Activated naive CD8-positive, alpha-beta T cell treated with anti-CD3 and anti-CD28 coated beads, Interleukin-2, amount 10 ng/mL, durations not matched to agents 7 days and 5 days (primary cell): ENCODE data around the gene LBX2. TPM values are rescaled to one million over a fixed set of nuclear protein-coding genes. Genes with fewer than 3 reads are reported as not detected.

Experiments
- ATAC-seq: fragments of 150-1000 bp; cut with Tn5 transposase; one replicate; pipeline ENCODE4 v1.10.0; 2021; ENCODE audit warnings: low read depth, moderate library complexity
- POLR2A ChIA-PET: fragments of 350-600 bp; sonication (Branson Sonifier 250); formaldehyde crosslinking; loops from one replicate; lab custom pipeline; 2021; ENCODE audit warnings: antibody characterized with exemption; lab: Charles Lee
- DNase-seq: peaks from one replicate; pipeline ENCODE4 v3.0.0; 2021
- H3K27ac Mint-ChIP-seq: one replicate; pipeline ENCODE4 v1.8.0; 2022; ENCODE audit warnings: mild to moderate bottlenecking, mixed read lengths
- H3K27me3 Mint-ChIP-seq: one replicate; pipeline ENCODE4 v1.8.0; 2022; ENCODE audit warnings: mild to moderate bottlenecking, moderate library complexity, mixed read lengths
- H3K36me3 Mint-ChIP-seq: one replicate; pipeline ENCODE4 v1.8.0; 2021; ENCODE audit warnings: mild to moderate bottlenecking, mixed read lengths
- H3K4me1 Mint-ChIP-seq: one replicate; pipeline ENCODE4 v1.8.0; 2021; ENCODE audit warnings: mixed read lengths
- H3K4me3 Mint-ChIP-seq: one replicate; pipeline ENCODE4 v1.8.0; 2022; ENCODE audit warnings: mild to moderate bottlenecking, moderate library complexity, mixed read lengths
- H3K9me3 Mint-ChIP-seq: one replicate; pipeline ENCODE4 v1.8.0; 2021; ENCODE audit warnings: mixed read lengths
- total RNA-seq, 2 experiments: library from RNA; stranded (reverse); gene quantifications; one replicate each; pipeline ENCODE4 v1.2.3, GENCODE V29; 2021

LBX2 gene
- total RNA-seq, 2 experiments from 2014 or later = 1.2 to 1.3 TPM

DNA sequence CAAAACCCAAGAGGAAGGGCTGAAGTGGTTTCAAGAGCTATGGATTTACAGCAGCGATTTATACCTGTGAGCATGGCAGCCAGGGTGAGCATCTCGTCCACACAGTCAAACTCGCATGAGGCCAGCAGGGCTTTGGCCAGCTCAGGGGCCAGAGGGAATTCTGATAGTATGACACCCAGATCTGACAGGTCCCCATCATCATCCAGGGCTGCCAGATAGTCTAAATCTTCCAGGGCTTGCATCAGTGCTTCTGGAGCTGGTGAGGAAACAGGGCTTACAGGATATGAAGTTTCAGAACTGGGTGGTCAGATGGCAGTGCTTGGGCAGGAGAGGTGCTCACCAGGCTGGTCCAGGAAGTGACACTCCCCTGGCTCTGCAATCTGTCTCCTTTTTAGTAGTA, 23.1 kb upstream of the LBX2 start:
- no peak for DNase-seq
- Mint-ChIP-seq H3K4me1 (peaks cover 14% of the 10 kb centered on the region), H3K9me3 (peaks cover 2% of the 10 kb centered on the region), H3K27me3 (peaks cover 33% of the 10 kb centered on the region), H3K27ac (no peak overlapping the region), H3K4me3 (no peak overlapping the region), H3K36me3 (peaks cover 16% of the 10 kb centered on the region)
- ATAC-seq = no peak
- POLR2A ChIA-PET = interaction anchor here (1.0 kb wide), 1 partner anchor 13 kb away, joined by 4 read pairs; no protein-coding TSS in a partner anchor

GRCh38 chr2:74516650-74517049, 17.2 kb upstream of the LBX2 start:
- Mint-ChIP-seq H3K27ac (no peak overlapping the region), H3K4me3 (peak overlapping the region; percentile 81), H3K9me3 (peaks cover 1% of the 10 kb centered on the region), H3K27me3 (peaks cover 78% of the 10 kb centered on the region), H3K4me1 (peaks cover 16% of the 10 kb centered on the region), H3K36me3 (peaks cover 5% of the 10 kb centered on the region)
- POLR2A ChIA-PET = interaction anchor here (1.1 to 1.4 kb wide), 3 partner anchors 13 to 17 kb away, joined by 3 to 5 read pairs (median 4); partner anchors contain the start of genes AUP1 and HTRA2
- ATAC-seq = no peak
- DNase-seq = no peak

DNA sequence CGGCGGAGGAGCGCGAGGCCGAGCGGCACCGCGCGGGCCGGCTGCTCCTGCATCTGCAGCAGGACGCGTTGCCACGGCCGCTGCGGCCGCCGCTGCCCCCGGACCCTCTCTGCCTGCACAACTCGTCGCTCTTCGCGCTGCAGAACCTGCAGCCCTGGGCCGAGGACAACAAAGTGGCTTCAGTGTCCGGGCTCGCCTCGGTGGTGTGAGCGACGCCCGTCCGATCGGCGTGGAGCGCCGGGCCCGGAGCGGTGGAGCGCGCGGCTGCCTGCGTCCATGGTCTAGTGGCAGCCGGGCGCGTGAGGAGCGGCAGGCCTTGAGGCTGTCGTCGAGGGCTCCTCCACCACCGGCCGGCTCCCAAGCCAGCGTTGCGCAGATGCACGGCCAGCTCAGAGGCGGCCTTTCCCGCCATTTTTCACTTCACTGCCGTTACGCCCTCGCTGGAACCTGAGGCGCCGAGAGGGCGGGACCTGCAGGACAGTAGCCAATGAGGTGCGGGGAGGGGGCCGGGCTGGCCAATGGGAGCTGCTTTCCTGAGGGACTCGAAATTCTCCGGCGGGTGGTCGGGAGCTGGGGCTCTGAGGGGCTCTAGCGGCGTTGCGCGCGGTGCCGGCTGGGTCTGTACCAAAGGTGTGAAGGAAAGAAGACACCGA, 16.7 kb upstream of the LBX2 start:
- H3K27ac Mint-ChIP-seq = no peak overlapping the region
- peaks cover 81% of the 10 kb centered on the region for H3K27me3 Mint-ChIP-seq
- peak overlapping the region; percentile 81 for H3K4me3 Mint-ChIP-seq
- POLR2A ChIA-PET = interaction anchor here (0.9 to 1.4 kb wide), 4 partner anchors 13 to 51 kb away, joined by 3 to 5 read pairs (median 4); partner anchors contain the start of genes AUP1 and HTRA2
- peaks cover 16% of the 10 kb centered on the region for H3K4me1 Mint-ChIP-seq
- peaks cover 5% of the 10 kb centered on the region for H3K36me3 Mint-ChIP-seq
- H3K9me3 Mint-ChIP-seq = peaks cover 1% of the 10 kb centered on the region
- peak; percentile 77 for ATAC-seq
- peak; percentile 82 for DNase-seq

- POLR2A ChIA-PET = interaction anchor here (0.9 to 2.6 kb wide), 7 partner anchors 11 to 52 kb away, joined by 3 to 10 read pairs (median 3); partner anchors contain the start of genes AUP1, HTRA2 and LBX2
- ATAC-seq = peak; percentile 1
- Mint-ChIP-seq H3K4me3 (peak overlapping the region; percentile 78), H3K4me1 (peaks cover 18% of the 10 kb centered on the region), H3K27ac (peak overlapping the region; percentile 62), H3K36me3 (peaks cover 5% of the 10 kb centered on the region), H3K9me3 (peaks cover 1% of the 10 kb centered on the region), H3K27me3 (peaks cover 79% of the 10 kb centered on the region)
- DNase-seq = peak; percentile 49
Measured at GRCh38 chr2:74515271-74515980, 16.0 kb upstream of the LBX2 start.

- ATAC-seq (peak; percentile 16), DNase-seq (peak; percentile 54)
- H3K9me3 Mint-ChIP-seq = peaks cover 1% of the 10 kb centered on the region
- H3K4me3 Mint-ChIP-seq = peak within 1 kb of the TSS; percentile 78
- H3K36me3 Mint-ChIP-seq = peaks cover 5% of the 10 kb centered on the region
- POLR2A ChIA-PET = interaction anchor here (1.2 to 2.6 kb wide), 3 partner anchors 11 to 15 kb away, joined by 3 to 10 read pairs (median 3); partner anchors contain the start of genes AUP1, HTRA2 and LBX2
- H3K27ac Mint-ChIP-seq = peak within 1 kb of the TSS; percentile 62
- H3K4me1 Mint-ChIP-seq = peaks cover 20% of the 10 kb centered on the region
- H3K27me3 Mint-ChIP-seq = peaks cover 75% of the 10 kb centered on the region
Measured at GRCh38 chr2:74514368-74515270, 15.2 kb upstream of the LBX2 start, which contains the start of gene TLX2. TSS of gene TLX2 (plus strand) at chr2:74514450. CDS start at chr2:74514807, 357 bp downstream.

GRCh38 chr2:74513605-74514367, 14.4 kb upstream of the LBX2 start:
- H3K27ac Mint-ChIP-seq = no peak overlapping the region
- H3K9me3 Mint-ChIP-seq = peaks cover 1% of the 10 kb centered on the region
- peaks cover 5% of the 10 kb centered on the region for H3K36me3 Mint-ChIP-seq
- peaks cover 69% of the 10 kb centered on the region for H3K27me3 Mint-ChIP-seq
- no peak for ATAC-seq
- POLR2A ChIA-PET = interaction anchor here (0.7 to 2.6 kb wide), 3 partner anchors 10 to 89 kb away, joined by 3 to 10 read pairs (median 3); partner anchors contain the start of genes AUP1 and HTRA2
- peak; percentile 55 for DNase-seq
- H3K4me3 Mint-ChIP-seq = peak overlapping the region; percentile 39
- H3K4me1 Mint-ChIP-seq = peaks cover 20% of the 10 kb centered on the region

GRCh38 chr2:74512744-74513604, 13.6 kb upstream of the LBX2 start:
- Mint-ChIP-seq H3K27ac (no peak overlapping the region), H3K27me3 (peaks cover 67% of the 10 kb centered on the region), H3K36me3 (peaks cover 5% of the 10 kb centered on the region), H3K4me3 (peak overlapping the region; percentile 39), H3K4me1 (peaks cover 27% of the 10 kb centered on the region), H3K9me3 (peaks cover 1% of the 10 kb centered on the region)
- no peak for ATAC-seq
- no peak for DNase-seq
- POLR2A ChIA-PET = interaction anchor here (0.7 to 2.6 kb wide), 5 partner anchors 12 to 88 kb away, joined by 3 to 10 read pairs (median 3); partner anchors contain the start of genes AUP1 and HTRA2

DNA sequence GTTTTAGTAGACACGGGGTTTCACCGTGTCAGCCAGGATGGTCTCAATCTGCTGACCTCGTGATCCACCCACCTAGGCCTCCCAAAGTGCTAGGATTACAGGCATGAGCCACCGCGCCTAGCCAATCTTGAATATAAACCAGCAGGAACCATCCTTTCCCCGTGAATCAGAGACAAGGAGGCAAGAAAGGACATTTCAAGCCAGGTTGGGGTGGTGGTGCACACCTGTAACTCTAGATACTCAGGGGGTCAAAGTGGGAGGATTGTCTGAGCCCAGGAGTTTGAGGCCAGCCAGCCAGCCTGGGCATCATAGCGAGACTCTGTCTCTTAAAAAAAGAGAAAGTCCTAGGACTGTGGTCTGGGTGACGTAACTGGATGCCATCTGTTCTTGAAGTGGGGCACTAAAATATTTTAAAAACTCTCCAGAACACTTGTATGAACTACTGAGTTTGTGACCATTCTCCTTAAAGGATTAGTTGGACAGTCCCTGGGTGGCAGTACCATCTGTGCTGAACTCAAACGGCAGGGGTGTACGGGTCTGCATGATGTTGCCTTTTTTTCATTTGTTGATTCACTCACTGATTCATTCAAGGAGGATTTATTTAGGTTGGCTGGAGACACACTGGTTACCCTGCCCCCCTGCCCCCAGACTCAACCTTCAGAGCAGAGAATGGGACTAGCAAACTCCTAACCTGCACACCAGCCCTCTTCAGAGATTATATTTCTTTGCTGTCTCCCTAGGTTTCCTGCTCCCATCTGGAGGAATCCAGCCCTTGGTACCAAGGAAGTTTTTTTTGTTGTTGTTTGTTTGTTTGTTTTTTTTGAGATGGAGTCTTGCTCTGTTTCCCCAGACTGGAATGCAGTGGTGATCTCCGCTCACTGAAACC, 11.9 kb upstream of the LBX2 start:
- DNase-seq = no peak
- POLR2A ChIA-PET = interaction anchor here (1.4 to 5.2 kb wide), 2 partner anchors 11 to 29 kb away, joined by 4 to 19 read pairs; partner anchors contain the start of genes CCDC142 and TTC31
- peaks cover 5% of the 10 kb centered on the region for H3K36me3 Mint-ChIP-seq
- H3K4me3 Mint-ChIP-seq = no peak overlapping the region
- peaks cover 51% of the 10 kb centered on the region for H3K27me3 Mint-ChIP-seq
- no peaks in the 10 kb centered on the region for H3K9me3 Mint-ChIP-seq
- no peak overlapping the region for H3K27ac Mint-ChIP-seq
- peaks cover 23% of the 10 kb centered on the region for H3K4me1 Mint-ChIP-seq
- ATAC-seq = no peak

GRCh38 chr2:74510272-74510671, 10.9 kb upstream of the LBX2 start:
- POLR2A ChIA-PET = interaction anchor here (1.8 to 5.2 kb wide), 2 partner anchors 12 to 28 kb away, joined by 4 to 19 read pairs; partner anchors contain the start of genes CCDC142 and TTC31
- H3K4me3 Mint-ChIP-seq = no peak overlapping the region
- H3K36me3 Mint-ChIP-seq = peaks cover 5% of the 10 kb centered on the region
- no peak overlapping the region for H3K27ac Mint-ChIP-seq
- no peak for DNase-seq
- no peak for ATAC-seq
- peaks cover 26% of the 10 kb centered on the region for H3K4me1 Mint-ChIP-seq
- H3K27me3 Mint-ChIP-seq = peaks cover 43% of the 10 kb centered on the region
- H3K9me3 Mint-ChIP-seq = no peaks in the 10 kb centered on the region

DNA sequence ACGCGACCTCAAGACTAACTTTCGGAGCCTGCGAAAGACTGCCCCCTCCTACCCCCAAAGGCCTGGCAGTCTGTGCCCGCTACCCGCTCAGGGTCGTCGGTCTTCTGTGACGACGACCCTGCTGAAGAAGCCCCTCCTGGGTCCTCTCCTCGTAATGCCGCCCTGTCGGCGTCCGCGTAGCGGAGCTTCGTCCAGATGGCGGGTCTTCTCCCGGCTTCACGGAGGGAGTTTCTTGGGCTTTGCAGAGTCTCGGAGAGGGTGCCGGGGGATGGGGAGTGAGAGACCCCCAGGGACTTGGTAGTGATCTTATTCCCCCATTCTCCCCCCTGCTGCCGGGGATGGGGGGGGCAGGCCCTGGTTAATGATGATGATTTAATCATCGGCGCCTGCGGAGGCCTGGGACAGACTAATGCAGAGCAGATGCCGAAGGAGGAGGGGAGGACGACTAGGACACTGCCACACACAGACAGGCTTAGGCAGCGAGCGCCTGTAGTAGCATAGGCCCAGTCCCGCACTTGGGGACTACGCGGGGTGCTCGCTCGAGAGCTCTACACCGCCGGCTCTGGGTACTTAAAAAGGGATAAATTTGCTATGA, 8.6 kb upstream of the LBX2 start:
- POLR2A ChIA-PET = interaction anchor here (0.6 to 5.2 kb wide), 6 partner anchors 21 to 78 kb away, joined by 3 to 19 read pairs (median 4); partner anchors contain the start of genes AUP1, CCDC142, HTRA2 and LOXL3
- H3K4me3 Mint-ChIP-seq = peak overlapping the region; percentile 98
- H3K27me3 Mint-ChIP-seq = peaks cover 32% of the 10 kb centered on the region
- DNase-seq (no peak), ATAC-seq (no peak)
- H3K9me3 Mint-ChIP-seq = no peaks in the 10 kb centered on the region
- peaks cover 12% of the 10 kb centered on the region for H3K36me3 Mint-ChIP-seq
- peak overlapping the region; percentile 99 for H3K27ac Mint-ChIP-seq
- peaks cover 32% of the 10 kb centered on the region for H3K4me1 Mint-ChIP-seq
